ENCODE data around the gene CLK3. TPM values are rescaled to one million over a fixed set of nuclear protein-coding genes. Genes with fewer than 3 reads are reported as not detected.

The CLK3 gene
- total and polyA plus RNA-seq, 2 of the 13 experiments (the other 11 are each of a cell fraction or from before 2014, with no cell fraction given): 41.5 to 82.0 TPM

DNA sequence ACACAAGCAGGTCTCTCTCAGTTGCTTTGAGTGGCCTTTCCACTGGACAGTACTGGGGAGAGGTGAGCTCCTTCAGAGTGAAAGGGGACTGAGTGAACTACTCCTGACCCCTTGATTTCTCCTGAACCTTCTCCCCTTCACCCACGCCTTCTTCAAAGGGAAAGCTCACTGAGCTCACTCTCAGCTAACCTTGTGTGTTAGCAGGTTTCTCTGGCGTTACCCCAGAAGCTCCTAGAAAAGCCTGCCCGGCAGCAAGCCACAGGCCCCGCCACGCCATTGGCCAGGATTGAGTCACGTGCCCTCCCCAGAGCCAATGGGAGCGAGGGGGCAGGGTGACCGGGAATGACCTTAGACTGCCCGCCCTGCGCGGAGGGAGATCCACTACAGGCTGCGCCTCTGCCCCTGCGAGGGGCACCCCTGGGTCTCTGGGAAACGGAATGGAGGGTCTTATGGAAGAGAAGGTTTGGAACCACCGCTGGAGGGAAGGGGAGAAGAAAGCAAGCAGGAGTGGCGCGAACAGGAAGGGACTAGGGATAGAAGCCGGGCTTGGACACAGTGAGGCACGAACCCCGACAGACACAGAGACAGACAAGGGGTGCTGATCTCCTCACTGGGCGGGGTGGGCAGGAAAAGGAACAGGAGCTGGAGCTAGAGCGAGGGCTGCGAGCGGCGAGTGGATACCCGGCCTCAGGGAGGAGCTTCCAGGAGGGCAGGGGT is 17.4 kb upstream of the CLK3 start (continued):
- TF ChIP-seq, protein P1, sequence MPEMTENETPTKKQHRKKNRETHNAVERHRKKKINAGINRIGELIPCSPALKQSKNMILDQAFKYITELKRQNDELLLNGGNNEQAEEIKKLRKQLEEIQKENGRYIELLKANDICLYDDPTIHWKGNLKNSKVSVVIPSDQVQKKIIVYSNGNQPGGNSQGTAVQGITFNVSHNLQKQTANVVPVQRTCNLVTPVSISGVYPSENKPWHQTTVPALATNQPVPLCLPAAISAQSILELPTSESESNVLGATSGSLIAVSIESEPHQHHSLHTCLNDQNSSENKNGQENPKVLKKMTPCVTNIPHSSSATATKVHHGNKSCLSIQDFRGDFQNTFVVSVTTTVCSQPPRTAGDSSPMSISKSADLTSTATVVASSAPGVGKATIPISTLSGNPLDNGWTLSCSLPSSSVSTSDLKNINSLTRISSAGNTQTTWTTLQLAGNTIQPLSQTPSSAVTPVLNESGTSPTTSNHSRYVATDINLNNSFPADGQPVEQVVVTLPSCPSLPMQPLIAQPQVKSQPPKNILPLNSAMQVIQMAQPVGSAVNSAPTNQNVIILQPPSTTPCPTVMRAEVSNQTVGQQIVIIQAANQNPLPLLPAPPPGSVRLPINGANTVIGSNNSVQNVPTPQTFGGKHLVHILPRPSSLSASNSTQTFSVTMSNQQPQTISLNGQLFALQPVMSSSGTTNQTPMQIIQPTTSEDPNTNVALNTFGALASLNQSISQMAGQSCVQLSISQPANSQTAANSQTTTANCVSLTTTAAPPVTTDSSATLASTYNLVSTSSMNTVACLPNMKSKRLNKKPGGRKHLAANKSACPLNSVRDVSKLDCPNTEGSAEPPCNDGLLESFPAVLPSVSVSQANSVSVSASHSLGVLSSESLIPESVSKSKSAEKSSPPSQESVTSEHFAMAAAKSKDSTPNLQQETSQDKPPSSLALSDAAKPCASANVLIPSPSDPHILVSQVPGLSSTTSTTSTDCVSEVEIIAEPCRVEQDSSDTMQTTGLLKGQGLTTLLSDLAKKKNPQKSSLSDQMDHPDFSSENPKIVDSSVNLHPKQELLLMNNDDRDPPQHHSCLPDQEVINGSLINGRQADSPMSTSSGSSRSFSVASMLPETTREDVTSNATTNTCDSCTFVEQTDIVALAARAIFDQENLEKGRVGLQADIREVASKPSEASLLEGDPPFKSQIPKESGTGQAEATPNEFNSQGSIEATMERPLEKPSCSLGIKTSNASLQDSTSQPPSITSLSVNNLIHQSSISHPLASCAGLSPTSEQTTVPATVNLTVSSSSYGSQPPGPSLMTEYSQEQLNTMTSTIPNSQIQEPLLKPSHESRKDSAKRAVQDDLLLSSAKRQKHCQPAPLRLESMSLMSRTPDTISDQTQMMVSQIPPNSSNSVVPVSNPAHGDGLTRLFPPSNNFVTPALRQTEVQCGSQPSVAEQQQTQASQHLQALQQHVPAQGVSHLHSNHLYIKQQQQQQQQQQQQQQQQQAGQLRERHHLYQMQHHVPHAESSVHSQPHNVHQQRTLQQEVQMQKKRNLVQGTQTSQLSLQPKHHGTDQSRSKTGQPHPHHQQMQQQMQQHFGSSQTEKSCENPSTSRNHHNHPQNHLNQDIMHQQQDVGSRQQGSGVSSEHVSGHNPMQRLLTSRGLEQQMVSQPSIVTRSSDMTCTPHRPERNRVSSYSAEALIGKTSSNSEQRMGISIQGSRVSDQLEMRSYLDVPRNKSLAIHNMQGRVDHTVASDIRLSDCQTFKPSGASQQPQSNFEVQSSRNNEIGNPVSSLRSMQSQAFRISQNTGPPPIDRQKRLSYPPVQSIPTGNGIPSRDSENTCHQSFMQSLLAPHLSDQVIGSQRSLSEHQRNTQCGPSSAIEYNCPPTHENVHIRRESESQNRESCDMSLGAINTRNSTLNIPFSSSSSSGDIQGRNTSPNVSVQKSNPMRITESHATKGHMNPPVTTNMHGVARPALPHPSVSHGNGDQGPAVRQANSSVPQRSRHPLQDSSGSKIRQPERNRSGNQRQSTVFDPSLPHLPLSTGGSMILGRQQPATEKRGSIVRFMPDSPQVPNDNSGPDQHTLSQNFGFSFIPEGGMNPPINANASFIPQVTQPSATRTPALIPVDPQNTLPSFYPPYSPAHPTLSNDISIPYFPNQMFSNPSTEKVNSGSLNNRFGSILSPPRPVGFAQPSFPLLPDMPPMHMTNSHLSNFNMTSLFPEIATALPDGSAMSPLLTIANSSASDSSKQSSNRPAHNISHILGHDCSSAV (CRISPR knock-in tag; IDR thresholded peaks at IDR 0.05; ENCODE audit: borderline replicate concordance): no peak
- TF ChIP-seq ZNF235 (CRISPR knock-in tag; IDR thresholded peaks at IDR 0.05; ENCODE audit: borderline replicate concordance) (peak; percentile 93; the same call in 1 of the 2 replicates), ZSCAN31 (CRISPR knock-in tag; IDR thresholded peaks at IDR 0.05; ENCODE audit: low read depth) (no peak), MXI1 (IDR thresholded peaks at IDR 0.05; ENCODE audit: borderline replicate concordance, low read depth, low read length) (peak; percentile 47; the same call in 1 of the 3 replicates), ZNF552 (CRISPR knock-in tag; IDR thresholded peaks at IDR 0.05; ENCODE audit: borderline replicate concordance) (no peak), IRF2 (CRISPR knock-in tag; IDR thresholded peaks at IDR 0.05) (peak; percentile 69; the same call in 1 of the 2 replicates), KLF12 (CRISPR knock-in tag; IDR thresholded peaks at IDR 0.05; ENCODE audit: borderline replicate concordance) (peak; percentile 71; the same call in 1 of the 2 replicates), ZNF549 (CRISPR knock-in tag; IDR thresholded peaks at IDR 0.05) (no peak)
- TF ChIP-seq, protein P2, sequence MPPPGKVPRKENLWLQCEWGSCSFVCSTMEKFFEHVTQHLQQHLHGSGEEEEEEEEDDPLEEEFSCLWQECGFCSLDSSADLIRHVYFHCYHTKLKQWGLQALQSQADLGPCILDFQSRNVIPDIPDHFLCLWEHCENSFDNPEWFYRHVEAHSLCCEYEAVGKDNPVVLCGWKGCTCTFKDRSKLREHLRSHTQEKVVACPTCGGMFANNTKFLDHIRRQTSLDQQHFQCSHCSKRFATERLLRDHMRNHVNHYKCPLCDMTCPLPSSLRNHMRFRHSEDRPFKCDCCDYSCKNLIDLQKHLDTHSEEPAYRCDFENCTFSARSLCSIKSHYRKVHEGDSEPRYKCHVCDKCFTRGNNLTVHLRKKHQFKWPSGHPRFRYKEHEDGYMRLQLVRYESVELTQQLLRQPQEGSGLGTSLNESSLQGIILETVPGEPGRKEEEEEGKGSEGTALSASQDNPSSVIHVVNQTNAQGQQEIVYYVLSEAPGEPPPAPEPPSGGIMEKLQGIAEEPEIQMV (CRISPR knock-in tag; IDR thresholded peaks at IDR 0.05; ENCODE audit: low read depth): peak; percentile 83; the same call in 1 of the 2 replicates
- TF ChIP-seq, protein P3, sequence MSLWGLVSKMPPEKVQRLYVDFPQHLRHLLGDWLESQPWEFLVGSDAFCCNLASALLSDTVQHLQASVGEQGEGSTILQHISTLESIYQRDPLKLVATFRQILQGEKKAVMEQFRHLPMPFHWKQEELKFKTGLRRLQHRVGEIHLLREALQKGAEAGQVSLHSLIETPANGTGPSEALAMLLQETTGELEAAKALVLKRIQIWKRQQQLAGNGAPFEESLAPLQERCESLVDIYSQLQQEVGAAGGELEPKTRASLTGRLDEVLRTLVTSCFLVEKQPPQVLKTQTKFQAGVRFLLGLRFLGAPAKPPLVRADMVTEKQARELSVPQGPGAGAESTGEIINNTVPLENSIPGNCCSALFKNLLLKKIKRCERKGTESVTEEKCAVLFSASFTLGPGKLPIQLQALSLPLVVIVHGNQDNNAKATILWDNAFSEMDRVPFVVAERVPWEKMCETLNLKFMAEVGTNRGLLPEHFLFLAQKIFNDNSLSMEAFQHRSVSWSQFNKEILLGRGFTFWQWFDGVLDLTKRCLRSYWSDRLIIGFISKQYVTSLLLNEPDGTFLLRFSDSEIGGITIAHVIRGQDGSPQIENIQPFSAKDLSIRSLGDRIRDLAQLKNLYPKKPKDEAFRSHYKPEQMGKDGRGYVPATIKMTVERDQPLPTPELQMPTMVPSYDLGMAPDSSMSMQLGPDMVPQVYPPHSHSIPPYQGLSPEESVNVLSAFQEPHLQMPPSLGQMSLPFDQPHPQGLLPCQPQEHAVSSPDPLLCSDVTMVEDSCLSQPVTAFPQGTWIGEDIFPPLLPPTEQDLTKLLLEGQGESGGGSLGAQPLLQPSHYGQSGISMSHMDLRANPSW (CRISPR knock-in tag; IDR thresholded peaks at IDR 0.05; ENCODE audit: borderline replicate concordance): no peak
- TF ChIP-seq, protein P4, sequence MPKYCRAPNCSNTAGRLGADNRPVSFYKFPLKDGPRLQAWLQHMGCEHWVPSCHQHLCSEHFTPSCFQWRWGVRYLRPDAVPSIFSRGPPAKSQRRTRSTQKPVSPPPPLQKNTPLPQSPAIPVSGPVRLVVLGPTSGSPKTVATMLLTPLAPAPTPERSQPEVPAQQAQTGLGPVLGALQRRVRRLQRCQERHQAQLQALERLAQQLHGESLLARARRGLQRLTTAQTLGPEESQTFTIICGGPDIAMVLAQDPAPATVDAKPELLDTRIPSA (CRISPR knock-in tag; IDR thresholded peaks at IDR 0.05; ENCODE audit: borderline replicate concordance): no peak; the same call in 1 of the 2 replicates
- TF ChIP-seq, protein P5, sequence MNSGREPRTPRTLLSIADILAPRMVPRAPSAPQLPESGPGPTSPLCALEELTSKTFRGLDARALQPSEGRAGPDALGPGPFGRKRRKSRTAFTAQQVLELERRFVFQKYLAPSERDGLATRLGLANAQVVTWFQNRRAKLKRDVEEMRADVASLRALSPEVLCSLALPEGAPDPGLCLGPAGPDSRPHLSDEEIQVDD (CRISPR knock-in tag; IDR thresholded peaks at IDR 0.05; ENCODE audit: borderline replicate concordance): no peak
